ENCODE data around the gene IFI35. TPM values are rescaled to one million over a fixed set of nuclear protein-coding genes. Genes with fewer than 3 reads are reported as not detected.
"Not testable (repeated sequence)": the region's sequence is repeated elsewhere in the genome, so short reads cannot be mapped to it uniquely, and the experiment has no call there.

The IFI35 gene
- total and polyA plus RNA-seq, 9 donors = 13.0 to 39.7 (median 29.7) TPM

DNA sequence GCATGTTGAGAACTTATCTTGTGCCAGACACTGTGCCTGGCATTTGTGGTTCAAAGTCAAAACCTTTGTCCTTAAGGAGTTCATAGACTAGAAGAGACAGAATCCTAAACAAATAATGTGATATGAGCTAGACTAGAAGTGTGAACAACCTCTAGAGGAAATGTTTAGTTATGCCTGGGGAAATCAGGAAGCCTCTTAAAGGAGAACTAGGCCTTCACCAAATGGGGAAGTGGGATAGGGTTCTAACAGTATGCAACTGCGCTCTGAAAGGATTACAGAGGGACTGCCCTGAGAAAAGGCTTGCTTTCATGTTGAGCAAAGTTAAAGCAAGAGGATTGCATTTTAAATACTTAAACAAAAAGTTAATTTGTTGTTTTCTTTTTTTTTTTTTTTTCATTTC lies 21.4 kb upstream of the IFI35 start:
- Histone ChIP-seq H3K4me3 (no peak overlapping the region), H3K27ac (no peak overlapping the region), H3K9me3 (no peaks in the 10 kb centered on the region), H3K27me3 (no peaks in the 10 kb centered on the region), H3K4me1 (ENCODE audit: insufficient read depth) (peaks cover 3% of the 10 kb centered on the region), H3K36me3 (no peaks in the 10 kb centered on the region)
- no peak for TF ChIP-seq EP300 (IDR thresholded peaks at IDR 0.05)
- TF ChIP-seq, protein P1, sequence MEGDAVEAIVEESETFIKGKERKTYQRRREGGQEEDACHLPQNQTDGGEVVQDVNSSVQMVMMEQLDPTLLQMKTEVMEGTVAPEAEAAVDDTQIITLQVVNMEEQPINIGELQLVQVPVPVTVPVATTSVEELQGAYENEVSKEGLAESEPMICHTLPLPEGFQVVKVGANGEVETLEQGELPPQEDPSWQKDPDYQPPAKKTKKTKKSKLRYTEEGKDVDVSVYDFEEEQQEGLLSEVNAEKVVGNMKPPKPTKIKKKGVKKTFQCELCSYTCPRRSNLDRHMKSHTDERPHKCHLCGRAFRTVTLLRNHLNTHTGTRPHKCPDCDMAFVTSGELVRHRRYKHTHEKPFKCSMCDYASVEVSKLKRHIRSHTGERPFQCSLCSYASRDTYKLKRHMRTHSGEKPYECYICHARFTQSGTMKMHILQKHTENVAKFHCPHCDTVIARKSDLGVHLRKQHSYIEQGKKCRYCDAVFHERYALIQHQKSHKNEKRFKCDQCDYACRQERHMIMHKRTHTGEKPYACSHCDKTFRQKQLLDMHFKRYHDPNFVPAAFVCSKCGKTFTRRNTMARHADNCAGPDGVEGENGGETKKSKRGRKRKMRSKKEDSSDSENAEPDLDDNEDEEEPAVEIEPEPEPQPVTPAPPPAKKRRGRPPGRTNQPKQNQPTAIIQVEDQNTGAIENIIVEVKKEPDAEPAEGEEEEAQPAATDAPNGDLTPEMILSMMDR (IDR thresholded peaks at IDR 0.05) = no peak
- intact Hi-C loops (cut with DNase I) = no loop called here
- 0 to 67% (median 59%) methylated on average over 1 of the region's 1 CpG for WGBS, 3 donors
- DNase-seq = no peak

DNA sequence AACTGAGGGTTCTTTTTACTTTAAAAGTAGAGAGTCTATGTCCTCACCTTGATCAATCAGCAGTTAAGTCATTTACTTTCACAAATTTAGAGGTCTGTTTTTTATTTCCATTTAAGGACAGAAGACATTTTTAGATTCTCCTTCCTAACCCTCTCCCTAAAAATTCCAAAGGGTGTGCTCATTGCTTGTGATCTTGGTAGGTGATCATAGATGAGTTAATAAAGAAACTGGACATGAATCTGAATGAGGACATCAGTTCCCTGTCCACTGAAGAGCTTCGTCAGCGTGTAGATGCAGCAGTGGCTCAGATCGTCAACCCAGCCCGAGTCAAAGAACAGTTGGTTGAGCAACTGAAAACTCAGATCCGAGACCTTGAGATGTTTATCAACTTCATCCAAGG lies 17.4 kb upstream of the IFI35 start:
- Histone ChIP-seq H3K36me3 (no peaks in the 10 kb centered on the region), H3K9me3 (no peaks in the 10 kb centered on the region), H3K27me3 (no peaks in the 10 kb centered on the region), H3K27ac (no peak overlapping the region), H3K4me1 (ENCODE audit: insufficient read depth) (no peaks in the 10 kb centered on the region), H3K4me3 (no peak overlapping the region)
- TF ChIP-seq EP300 (IDR thresholded peaks at IDR 0.05) (no peak), POLR2A (IDR thresholded peaks at IDR 0.05) (no peak)
- TF ChIP-seq, protein P1 (IDR thresholded peaks at IDR 0.05) = no peak
- WGBS, 3 donors = 83 to 86% (median 84%) methylated on average over 5 of the region's 5 CpGs
- intact Hi-C loops (cut with DNase I) = no loop called here
- no peak for DNase-seq

DNA sequence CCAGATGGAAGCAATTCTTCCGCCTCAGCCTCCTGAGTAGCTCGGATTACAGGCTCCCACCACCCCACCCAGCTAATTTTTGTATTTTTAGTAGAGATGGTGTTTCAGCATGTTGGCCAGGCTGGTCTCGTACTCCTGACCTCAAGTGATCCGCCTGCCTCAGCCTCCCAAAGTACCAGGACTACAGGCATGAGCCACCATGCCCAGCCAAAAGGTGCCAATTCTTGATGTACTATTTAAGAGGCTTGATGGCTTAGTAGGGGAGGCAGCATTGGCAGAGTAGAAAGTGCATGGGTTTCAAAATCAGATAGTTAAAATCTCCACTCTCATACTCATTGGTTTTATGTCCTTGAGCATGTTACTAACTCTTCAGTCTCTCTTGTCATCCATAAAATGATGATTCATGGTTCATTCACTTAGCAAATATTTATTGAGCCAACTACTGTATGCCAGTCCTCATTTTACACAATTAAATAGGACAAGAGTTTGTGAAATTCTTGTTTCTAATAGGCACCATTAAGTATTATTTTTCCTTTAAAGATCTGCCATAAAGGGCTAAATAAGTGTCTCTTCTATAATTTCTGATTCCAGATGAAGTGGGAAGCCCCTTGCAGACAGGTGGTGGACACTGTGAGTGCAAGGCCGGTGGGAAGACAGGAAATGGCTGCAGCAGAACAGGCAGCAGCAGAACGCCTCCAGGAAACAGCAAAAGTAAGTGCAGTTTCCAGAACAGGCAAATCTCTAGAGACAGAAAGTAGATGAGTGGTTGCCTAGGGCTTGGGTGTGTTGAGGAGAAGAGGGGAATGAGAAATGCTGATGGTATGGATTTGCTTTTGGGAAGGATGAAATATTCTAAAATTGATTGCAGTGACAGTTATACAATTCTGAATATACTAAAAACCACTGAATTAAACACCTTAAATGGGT lies 16.6 kb upstream of the IFI35 start:
- DNase-seq = no peak
- TF ChIP-seq EP300 (IDR thresholded peaks at IDR 0.05) (no peak), POLR2A (IDR thresholded peaks at IDR 0.05) (no peak)
- TF ChIP-seq, protein P1 (IDR thresholded peaks at IDR 0.05) = no peak
- Histone ChIP-seq H3K27ac (no peak overlapping the region), H3K9me3 (no peaks in the 10 kb centered on the region), H3K4me1 (ENCODE audit: insufficient read depth) (no peaks in the 10 kb centered on the region), H3K36me3 (no peaks in the 10 kb centered on the region), H3K4me3 (no peak overlapping the region), H3K27me3 (no peaks in the 10 kb centered on the region)
- 88 to 91% (median 90%) methylated on average over 6 of the region's 6 CpGs for WGBS, 3 donors
- intact Hi-C loops (cut with DNase I) = loop anchor here in 1 of 4 donors (10.0 kb wide), 1 partner anchor 145 kb away; the partner anchor contains the start of gene AOC2

DNA sequence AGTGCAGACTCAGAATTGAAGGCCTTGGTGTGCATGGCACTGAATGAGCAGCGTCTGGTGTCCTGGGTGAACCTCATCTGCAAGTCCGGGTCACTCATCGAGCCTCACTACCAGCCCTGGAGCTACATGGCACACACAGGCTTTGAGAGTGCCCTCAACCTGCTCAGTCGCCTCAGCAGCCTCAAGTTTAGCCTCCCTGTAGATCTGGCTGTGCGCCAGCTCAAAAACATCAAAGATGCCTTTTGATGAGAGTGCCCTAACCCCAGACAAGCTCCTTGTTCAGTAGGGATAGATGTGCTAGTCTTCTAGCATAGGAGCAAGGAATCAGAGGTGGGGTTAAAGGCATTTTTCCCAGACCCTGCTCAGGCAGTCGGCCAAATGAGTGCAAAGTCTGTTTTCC lies 15.1 kb upstream of the IFI35 start:
- 91 to 95% (median 92%) methylated on average over 6 of the region's 6 CpGs for WGBS, 3 donors
- Histone ChIP-seq H3K27ac (no peak overlapping the region), H3K36me3 (no peaks in the 10 kb centered on the region), H3K9me3 (no peaks in the 10 kb centered on the region), H3K27me3 (no peaks in the 10 kb centered on the region), H3K4me1 (ENCODE audit: insufficient read depth) (no peaks in the 10 kb centered on the region), H3K4me3 (no peak overlapping the region)
- intact Hi-C loops (cut with DNase I) = loop anchor here in 1 of 4 donors (10.0 kb wide), 1 partner anchor 147 kb away; the partner anchor contains the start of gene AOC2
- TF ChIP-seq POLR2A (IDR thresholded peaks at IDR 0.05) (no peak), EP300 (IDR thresholded peaks at IDR 0.05) (no peak)
- DNase-seq = no peak

DNA sequence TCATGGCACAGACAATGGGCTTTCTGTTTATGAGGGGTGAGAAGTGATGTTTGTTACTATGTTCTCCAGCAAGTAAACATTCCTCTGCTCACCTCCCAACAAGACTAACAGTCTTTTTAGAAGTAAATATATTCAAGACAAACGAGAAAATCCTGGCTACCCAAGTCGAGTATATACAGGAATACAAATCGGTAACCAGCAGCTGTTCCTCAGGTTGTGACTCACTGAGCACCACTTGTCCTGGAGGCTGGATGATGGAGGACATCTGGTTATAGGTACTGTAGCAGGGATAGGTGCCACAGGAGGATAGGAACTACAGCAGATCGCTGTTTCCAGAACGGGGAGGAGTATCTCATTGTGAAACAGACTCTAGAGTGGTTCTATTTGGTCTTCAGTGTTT lies 13.7 kb upstream of the IFI35 start:
- H3K27me3 ChIP-seq = no peaks in the 10 kb centered on the region
- intact Hi-C loops (cut with DNase I) = loop anchor here in 1 of 4 donors (10.0 kb wide), 1 partner anchor 148 kb away; the partner anchor contains the start of gene AOC2
- H3K36me3 ChIP-seq = no peaks in the 10 kb centered on the region
- H3K4me3 ChIP-seq = no peak overlapping the region
- H3K27ac ChIP-seq = no peak overlapping the region
- peaks cover 2% of the 10 kb centered on the region for H3K4me1 ChIP-seq (ENCODE audit: insufficient read depth)
- DNase-seq = no peak
- WGBS, 3 donors = 52 to 69% (median 58%) methylated on average over 5 of the region's 5 CpGs
- TF ChIP-seq POLR2A (IDR thresholded peaks at IDR 0.05) = no peak
- TF ChIP-seq, protein P1 (IDR thresholded peaks at IDR 0.05) = no peak
- TF ChIP-seq EP300 (IDR thresholded peaks at IDR 0.05) = no peak
- no peaks in the 10 kb centered on the region for H3K9me3 ChIP-seq

DNA sequence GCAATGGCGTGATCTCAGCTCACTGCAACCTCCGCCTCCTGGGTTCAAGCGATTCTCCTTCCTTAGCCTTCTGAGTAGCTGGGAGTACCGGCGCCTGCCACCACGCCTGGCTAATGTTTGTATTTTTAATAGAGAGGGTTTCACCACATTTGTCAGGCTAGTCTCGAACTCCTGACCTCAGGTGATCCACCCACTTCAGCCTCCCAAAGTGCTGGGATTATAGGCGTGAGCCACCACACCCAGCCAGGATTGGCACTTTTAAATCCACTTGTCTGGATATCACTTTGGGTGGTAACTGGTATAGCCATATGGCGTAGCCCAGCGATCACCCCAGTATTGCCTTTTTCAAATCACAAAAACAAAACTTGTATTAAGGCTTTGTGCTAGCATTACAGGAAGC lies 12.7 kb upstream of the IFI35 start:
- 83 to 87% (median 84%) methylated on average over 10 of the region's 10 CpGs for WGBS, 3 donors
- not testable (repeated sequence) for H3K27me3 ChIP-seq; H3K4me1 ChIP-seq (ENCODE audit: insufficient read depth); H3K9me3 ChIP-seq; H3K36me3 ChIP-seq; DNase-seq; H3K4me3 ChIP-seq; H3K27ac ChIP-seq
- intact Hi-C loops (cut with DNase I) = loop anchor here in 1 of 4 donors (10.0 kb wide), 1 partner anchor 149 kb away; the partner anchor contains the start of gene AOC2
